ENCODE data around the gene ARSH.
A peak's percentile ranks its signal among the peaks of the same experiment; 100 is the strongest.
"Not testable (repeated sequence)": the region's sequence is repeated elsewhere in the genome, so short reads cannot be mapped to it uniquely, and the experiment has no call there.

ARSH gene, protein sequence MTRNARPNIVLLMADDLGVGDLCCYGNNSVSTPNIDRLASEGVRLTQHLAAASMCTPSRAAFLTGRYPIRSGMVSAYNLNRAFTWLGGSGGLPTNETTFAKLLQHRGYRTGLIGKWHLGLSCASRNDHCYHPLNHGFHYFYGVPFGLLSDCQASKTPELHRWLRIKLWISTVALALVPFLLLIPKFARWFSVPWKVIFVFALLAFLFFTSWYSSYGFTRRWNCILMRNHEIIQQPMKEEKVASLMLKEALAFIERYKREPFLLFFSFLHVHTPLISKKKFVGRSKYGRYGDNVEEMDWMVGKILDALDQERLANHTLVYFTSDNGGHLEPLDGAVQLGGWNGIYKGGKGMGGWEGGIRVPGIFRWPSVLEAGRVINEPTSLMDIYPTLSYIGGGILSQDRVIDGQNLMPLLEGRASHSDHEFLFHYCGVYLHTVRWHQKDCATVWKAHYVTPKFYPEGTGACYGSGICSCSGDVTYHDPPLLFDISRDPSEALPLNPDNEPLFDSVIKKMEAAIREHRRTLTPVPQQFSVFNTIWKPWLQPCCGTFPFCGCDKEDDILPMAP

GRCh38 chrX:3006495-3006894 lies at the start of gene ARSH:
Gene ARSH, plus strand, starts transcription at chrX:3006546. Its CDS starts 67 bp downstream, at chrX:3006613.
- no peak for DNase-seq (ENCODE audit: low read depth, low spot score)

DNA sequence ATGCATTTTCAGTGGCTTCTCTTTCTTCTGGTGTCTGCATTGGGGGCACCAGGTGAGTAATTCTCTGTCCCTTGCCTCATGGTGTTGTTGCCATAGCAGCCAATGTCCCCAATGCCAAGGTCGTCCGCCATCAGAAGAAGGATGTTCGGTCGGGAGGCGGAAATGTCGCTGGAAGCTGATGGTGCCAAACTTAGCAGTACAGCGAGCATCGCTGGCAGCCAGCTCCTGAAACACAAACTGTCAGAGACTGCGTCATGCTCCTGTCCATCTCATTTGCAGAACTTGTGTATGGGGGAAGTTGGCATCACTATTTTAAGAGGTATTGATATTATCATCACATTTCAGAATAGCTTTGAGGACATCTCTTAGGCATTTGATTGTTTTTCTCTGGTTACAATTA lies 48.1 kb upstream of the ARSH start:
- DNase-seq (ENCODE audit: low read depth, low spot score): no peak

- DNase-seq (ENCODE audit: low read depth, low spot score): peak; percentile 81
Measured at GRCh38 chrX:2960861-2961515, 45.4 kb upstream of the ARSH start.

DNA sequence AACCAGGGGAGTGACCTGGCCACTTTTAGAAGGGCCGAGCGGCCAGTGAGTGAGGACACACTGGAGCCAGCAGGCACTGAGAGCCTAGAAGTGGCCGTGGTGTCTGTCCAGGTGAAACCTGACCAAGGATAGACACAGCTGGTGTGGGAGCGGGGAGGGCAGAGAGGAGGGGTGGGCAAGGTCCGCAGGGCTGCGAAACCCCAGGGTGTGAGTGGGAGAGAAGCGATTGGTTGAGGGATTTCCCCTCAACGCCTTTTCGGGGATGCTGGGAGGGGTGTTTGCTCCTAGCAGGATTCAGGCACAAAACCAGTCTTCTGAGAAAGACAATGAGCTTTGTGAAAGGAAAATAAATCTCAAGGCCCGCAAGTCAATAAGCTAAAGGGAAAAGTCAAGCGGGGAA lies 44.0 kb upstream of the ARSH start:
- DNase-seq (ENCODE audit: low read depth, low spot score): peak; percentile 67

DNA sequence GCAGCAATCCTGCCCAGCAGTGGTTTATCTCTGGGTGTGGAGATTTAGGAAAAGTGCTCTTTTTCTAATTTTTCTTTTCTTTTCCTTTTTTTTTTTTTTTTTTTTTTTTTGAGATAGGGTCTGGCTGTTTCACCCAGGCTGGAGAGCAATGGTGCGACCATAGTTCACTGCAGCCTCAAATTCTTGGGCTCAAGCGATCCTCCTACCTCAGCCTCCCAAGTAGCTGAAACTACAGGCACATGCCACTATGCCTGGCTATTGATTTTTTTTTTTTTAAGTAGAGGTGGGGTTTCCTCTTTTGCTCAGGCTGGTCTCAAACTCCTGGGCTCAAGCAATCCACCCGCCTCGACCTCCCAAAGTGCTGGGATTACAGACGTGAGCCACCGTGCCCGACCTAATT lies 42.9 kb upstream of the ARSH start:
- not testable (repeated sequence) for DNase-seq (ENCODE audit: low read depth, low spot score)

- peak; percentile 81 for DNase-seq (ENCODE audit: low read depth, low spot score)
Measured at GRCh38 chrX:2963992-2964794, 42.2 kb upstream of the ARSH start.

DNA sequence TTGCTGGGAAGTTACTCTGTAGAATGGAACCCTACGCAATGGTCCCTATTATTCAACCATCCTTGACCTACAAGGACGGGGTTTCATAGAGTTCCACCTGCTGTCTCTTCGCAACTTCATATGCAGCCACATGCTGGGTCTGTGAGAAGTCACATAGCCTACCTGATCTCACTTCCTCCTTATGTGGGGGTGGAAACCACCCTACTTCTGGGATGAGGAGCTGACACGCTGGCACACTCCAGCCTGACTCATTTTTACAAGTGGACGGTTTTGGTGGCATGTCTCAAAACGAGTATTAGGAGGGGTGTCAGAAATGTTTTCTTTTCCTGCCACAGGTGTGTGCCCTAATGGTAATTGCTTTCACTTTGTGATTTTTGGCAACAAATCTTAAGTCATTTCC lies 40.4 kb upstream of the ARSH start:
- DNase-seq (ENCODE audit: low read depth, low spot score): no peak

DNA sequence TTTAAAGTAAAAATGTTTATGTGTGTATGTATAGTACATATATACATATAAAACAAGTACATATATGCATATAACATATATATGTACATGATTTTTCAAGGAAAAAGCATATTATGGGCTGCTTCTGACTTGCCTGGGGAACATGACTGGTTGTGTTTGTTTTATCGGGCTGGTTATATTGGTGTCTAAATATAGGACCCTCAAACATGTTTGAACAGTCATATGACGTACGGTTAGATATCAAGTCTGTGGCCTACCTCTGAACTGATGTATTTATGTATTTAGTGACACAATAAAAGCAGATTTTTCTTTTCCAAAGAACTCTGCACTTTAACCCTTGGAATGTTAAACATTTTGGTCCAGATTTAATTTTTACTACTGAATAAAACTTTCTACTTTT lies 39.3 kb upstream of the ARSH start:
- DNase-seq (ENCODE audit: low read depth, low spot score): no peak

GRCh38 chrX:2967584-2967983 lies 38.8 kb upstream of the ARSH start:
- DNase-seq (ENCODE audit: low read depth, low spot score): peak; percentile 49

DNA sequence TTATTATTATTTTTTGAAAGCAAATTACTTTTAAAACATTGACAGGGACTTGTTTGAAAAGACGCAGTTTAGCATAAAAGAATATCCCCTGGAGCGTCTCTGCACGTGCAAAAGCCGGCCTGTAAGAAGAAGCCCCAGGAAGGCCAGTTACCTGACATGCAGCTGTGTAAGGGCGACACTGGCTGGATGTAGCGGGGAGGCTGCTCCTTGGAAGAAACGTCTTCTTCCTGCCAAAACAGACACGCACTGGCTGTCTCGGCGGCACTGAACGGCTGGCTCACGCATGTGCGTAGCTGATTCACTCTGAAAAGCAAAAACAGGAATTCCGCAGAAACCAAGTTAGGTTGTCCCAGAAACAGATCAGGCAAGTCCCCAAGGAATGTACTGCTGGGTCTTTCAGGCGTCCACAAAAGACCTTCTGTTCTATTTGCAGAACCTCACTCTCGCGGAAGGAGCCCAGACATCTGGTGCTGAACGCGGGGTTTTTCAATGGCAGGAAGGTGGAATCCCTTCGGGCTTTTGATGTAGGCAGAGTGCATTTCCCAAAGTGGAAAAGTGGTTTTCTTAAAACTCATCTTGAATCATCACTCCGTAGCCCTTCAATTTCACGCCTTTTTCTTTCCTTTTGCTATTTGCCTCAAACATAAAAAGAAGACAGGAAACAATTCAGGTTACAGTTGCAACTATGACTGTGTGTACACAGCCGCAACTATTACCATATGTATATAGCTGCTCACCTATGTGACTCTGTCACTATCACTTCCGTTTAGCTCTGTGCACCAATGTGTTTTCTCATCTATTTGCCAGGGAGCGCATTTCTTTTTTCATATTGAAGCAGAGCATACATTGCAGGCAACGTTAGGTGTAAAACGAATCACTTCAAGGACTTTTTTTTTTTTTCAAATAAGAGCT lies 38.1 kb upstream of the ARSH start:
- peak; percentile 82 for DNase-seq (ENCODE audit: low read depth, low spot score)

DNA sequence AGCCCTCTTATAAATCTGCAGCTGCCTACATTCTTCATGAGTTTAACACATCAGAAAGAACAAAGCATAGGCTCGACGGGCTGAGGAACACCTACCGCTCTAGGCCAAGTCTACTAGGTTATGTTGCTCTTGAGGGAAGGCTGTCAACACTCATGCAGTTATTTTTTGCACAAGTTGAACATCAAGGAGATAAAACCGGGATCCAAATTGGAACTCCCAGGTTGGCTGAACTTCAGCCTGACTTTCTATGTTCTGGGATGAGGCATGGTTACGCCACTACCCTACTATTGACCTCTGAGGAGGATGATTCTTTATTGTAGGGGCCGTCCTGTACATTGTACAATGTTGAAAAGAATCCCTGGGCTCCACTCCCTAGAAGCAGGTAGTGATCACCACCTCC lies 37.3 kb upstream of the ARSH start:
- DNase-seq (ENCODE audit: low read depth, low spot score): no peak

DNA sequence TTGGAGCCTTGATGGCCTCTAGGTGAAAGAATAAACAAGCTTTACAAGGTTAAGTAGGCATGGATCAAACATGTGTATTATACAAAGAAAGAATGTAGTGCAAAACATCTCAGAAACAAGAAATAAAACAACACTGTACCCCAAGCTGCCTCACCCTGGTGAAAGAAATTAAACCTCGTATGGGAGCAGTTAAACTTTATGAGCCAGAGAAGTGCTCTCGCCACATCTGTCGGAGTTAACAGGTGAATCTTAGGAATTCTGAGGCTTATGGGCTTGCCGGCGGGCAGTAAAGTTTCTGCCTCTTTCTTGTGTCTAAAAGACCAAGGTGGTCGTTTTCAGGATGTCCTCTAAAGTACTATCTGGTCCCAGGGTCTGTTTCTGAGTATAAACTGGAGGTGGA lies 34.0 kb upstream of the ARSH start:
- DNase-seq (ENCODE audit: low read depth, low spot score): no peak

DNA sequence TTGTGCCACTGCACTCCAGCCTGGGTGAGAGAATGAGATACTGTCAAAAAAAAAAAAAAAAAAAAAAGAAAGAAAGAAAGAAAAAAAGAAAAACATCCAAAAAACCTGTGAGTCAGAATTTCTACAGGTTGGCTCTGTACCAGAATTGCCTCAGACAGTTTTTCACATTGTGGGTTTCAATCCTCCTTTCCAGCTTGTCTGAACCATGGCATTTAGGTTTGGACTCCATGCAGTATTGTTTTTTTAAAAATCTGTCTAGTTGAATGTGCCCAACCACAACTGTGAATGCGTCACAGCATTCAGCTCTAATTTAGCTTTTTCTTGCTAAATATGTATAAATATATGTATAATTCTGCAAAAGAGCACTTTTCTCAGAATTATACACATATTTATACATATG lies 31.4 kb upstream of the ARSH start:
- no peak for DNase-seq (ENCODE audit: low read depth, low spot score)

GRCh38 chrX:2978639-2979038 lies 27.7 kb upstream of the ARSH start:
- DNase-seq (ENCODE audit: low read depth, low spot score): not testable (repeated sequence)

GRCh38 chrX:2984342-2984741 lies 22.0 kb upstream of the ARSH start:
- DNase-seq (ENCODE audit: low read depth, low spot score): no peak

- DNase-seq (ENCODE audit: low read depth, low spot score): no peak
Measured at GRCh38 chrX:2989565-2989964, 16.8 kb upstream of the ARSH start.

- no peak for DNase-seq (ENCODE audit: low read depth, low spot score)
Measured at GRCh38 chrX:3010532-3010931, 4.2 kb downstream of the ARSH start.

DNA sequence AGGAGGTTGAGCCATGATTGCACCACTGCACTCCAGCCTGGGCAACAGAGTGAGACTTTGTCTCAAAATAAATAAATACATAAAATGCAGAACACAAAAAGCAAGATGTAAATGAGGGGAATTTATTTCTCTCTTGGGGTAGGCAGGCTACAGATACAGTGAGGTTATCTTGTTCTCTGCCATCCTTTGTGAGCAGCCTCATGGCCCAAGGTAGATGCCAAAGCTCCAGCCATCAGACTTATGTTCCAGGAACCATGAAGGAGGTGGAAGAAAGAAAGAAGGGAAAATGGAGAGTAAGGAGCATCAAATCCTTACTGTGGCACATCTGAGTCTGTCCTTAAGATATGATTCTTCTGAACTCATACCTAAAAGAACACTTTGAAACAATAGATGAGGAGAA lies 11.1 kb downstream of the ARSH start:
- DNase-seq (ENCODE audit: low read depth, low spot score): no peak

GRCh38 chrX:3024176-3024575 lies 17.8 kb downstream of the ARSH start:
- DNase-seq (ENCODE audit: low read depth, low spot score): no peak

DNA sequence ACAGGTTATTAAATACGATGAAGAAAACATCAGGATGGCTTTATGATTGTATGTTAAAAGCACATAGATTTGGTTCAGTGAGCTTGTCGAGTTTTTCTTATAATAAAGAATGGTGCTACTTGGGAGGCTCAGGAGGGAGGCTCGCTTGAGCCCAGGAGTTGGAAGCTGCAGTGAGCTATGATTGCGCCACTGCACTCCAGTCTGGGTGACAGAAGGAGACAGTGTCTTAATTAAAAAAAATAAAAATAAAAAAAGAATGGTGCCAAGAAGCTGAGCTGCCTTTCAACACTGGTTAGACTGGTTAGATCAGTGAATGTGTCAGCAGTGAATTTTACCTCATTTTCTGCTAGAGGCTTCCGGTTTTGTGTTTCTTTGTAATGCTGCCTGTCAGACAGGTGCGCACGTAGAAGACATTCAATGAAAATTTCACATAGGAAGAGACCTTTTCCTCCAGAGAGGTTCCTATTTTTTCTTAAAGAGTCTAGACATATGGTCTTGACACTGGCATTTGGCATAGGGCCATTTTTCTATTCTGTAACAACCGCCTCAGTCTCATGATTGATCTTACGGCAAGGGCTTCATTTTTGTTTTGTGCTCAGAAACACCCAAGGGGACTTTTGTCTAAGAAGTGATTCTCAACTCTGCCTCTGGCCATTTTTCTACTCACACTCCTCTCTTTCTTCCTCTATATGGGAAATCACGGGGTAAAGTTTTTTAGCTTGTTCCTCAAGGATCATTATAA lies 19.9 kb downstream of the ARSH start:
- no peak for DNase-seq (ENCODE audit: low read depth, low spot score)

Measured in ELF-1 (cell line).